ENCODE measurements around the gene OCA2.

The OCA2 gene

DNA sequence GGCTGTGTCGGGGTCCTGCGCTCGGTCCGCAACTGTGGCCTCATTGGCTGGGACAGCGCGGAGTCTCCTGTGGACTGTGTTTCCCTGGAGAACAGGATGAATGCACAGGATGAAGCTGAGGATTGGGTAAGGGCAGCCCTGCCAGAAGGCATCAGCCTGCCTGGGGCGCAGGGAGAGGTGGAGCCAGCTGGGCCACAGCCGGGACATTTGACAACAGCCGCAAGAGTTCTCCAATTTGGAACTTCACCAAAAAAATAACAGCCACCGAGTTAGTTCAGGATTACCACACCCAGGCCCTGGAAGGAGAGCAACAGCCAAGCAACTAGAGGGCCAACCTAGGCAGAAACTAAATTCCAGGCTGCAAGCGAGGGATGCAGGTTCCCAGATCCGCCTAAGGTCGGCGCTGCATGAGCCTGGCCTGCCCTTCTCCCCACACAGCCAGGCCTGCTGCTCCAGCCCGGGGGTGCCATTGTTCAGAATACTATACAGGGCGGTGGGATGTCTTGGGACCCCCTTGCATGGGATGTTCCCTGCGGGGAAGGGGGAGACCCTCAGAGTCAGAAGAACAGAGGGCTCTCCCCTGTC, 229.3 kb downstream of the OCA2 start:
- no peak for TF ChIP-seq FOXP2 (optimal IDR thresholded peaks at IDR 0.05; ENCODE audit: borderline replicate concordance, extremely low read depth, extremely low read length, insufficient read depth)
- TF ChIP-seq TAF1 (IDR thresholded peaks at IDR 0.05; ENCODE audit: borderline replicate concordance, insufficient read depth, low read length), result no peak
- TF ChIP-seq, protein P1, sequence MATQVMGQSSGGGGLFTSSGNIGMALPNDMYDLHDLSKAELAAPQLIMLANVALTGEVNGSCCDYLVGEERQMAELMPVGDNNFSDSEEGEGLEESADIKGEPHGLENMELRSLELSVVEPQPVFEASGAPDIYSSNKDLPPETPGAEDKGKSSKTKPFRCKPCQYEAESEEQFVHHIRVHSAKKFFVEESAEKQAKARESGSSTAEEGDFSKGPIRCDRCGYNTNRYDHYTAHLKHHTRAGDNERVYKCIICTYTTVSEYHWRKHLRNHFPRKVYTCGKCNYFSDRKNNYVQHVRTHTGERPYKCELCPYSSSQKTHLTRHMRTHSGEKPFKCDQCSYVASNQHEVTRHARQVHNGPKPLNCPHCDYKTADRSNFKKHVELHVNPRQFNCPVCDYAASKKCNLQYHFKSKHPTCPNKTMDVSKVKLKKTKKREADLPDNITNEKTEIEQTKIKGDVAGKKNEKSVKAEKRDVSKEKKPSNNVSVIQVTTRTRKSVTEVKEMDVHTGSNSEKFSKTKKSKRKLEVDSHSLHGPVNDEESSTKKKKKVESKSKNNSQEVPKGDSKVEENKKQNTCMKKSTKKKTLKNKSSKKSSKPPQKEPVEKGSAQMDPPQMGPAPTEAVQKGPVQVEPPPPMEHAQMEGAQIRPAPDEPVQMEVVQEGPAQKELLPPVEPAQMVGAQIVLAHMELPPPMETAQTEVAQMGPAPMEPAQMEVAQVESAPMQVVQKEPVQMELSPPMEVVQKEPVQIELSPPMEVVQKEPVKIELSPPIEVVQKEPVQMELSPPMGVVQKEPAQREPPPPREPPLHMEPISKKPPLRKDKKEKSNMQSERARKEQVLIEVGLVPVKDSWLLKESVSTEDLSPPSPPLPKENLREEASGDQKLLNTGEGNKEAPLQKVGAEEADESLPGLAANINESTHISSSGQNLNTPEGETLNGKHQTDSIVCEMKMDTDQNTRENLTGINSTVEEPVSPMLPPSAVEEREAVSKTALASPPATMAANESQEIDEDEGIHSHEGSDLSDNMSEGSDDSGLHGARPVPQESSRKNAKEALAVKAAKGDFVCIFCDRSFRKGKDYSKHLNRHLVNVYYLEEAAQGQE (IDR thresholded peaks at IDR 0.05; ENCODE audit: insufficient read depth in 1 of 2, low read depth in 2 of 2, low read length in 2 of 2), result no peak
- TF ChIP-seq POLR2AphosphoS5 (IDR thresholded peaks at IDR 0.05; ENCODE audit: low read depth, low read length), result no peak

- TF ChIP-seq FOXP2 (optimal IDR thresholded peaks at IDR 0.05; ENCODE audit: borderline replicate concordance, extremely low read depth, extremely low read length, insufficient read depth) (no peak), TAF1 (IDR thresholded peaks at IDR 0.05; ENCODE audit: borderline replicate concordance, insufficient read depth, low read length) (no peak)
Observed at GRCh38 chr15:27868828-27869404, 230.2 kb downstream of the OCA2 start.

- TF ChIP-seq TAF1 (IDR thresholded peaks at IDR 0.05; ENCODE audit: borderline replicate concordance, insufficient read depth, low read length) (no peak), POLR2AphosphoS5 (IDR thresholded peaks at IDR 0.05; ENCODE audit: low read depth, low read length) (no peak), FOXP2 (optimal IDR thresholded peaks at IDR 0.05; ENCODE audit: borderline replicate concordance, extremely low read depth, extremely low read length, insufficient read depth) (no peak)
- TF ChIP-seq, protein P1 (IDR thresholded peaks at IDR 0.05; ENCODE audit: insufficient read depth in 1 of 2, low read depth in 2 of 2, low read length in 2 of 2), result no peak
Observed at GRCh38 chr15:27867861-27868260, 231.3 kb downstream of the OCA2 start.

- TF ChIP-seq FOXP2 (optimal IDR thresholded peaks at IDR 0.05; ENCODE audit: borderline replicate concordance, extremely low read depth, extremely low read length, insufficient read depth) (no peak), TAF1 (IDR thresholded peaks at IDR 0.05; ENCODE audit: borderline replicate concordance, insufficient read depth, low read length) (no peak), SIN3A (IDR thresholded peaks at IDR 0.05; ENCODE audit: borderline replicate concordance, insufficient read depth, low read length) (no peak), POLR2AphosphoS5 (IDR thresholded peaks at IDR 0.05; ENCODE audit: low read depth, low read length) (no peak)
- TF ChIP-seq, protein P1 (IDR thresholded peaks at IDR 0.05; ENCODE audit: insufficient read depth in 1 of 2, low read depth in 2 of 2, low read length in 2 of 2), result no peak
Observed at GRCh38 chr15:27866505-27867165, 232.5 kb downstream of the OCA2 start.

GRCh38 chr15:27865926-27866325, 233.2 kb downstream of the OCA2 start:
- TF ChIP-seq SIN3A (IDR thresholded peaks at IDR 0.05; ENCODE audit: borderline replicate concordance, insufficient read depth, low read length) (no peak), FOXP2 (optimal IDR thresholded peaks at IDR 0.05; ENCODE audit: borderline replicate concordance, extremely low read depth, extremely low read length, insufficient read depth) (no peak), TAF1 (IDR thresholded peaks at IDR 0.05; ENCODE audit: borderline replicate concordance, insufficient read depth, low read length) (no peak), POLR2AphosphoS5 (IDR thresholded peaks at IDR 0.05; ENCODE audit: low read depth, low read length) (no peak)
- TF ChIP-seq, protein P1 (IDR thresholded peaks at IDR 0.05; ENCODE audit: insufficient read depth in 1 of 2, low read depth in 2 of 2, low read length in 2 of 2), result no peak

All from PFSK-1 (cell line).